Hematopoietic multipotent progenitor cell treated with erythropoietin and hydrocortisone succinate and interleukin-3 and kit ligand, for 4 days (in vitro differentiated cells): Measurements from ENCODE around the gene KRT71.
"Not testable (repeated sequence)": the region's sequence is repeated elsewhere in the genome, so short reads cannot be mapped to it uniquely, and the experiment has no call there.

Source experiments
- DNase-seq: peaks from one replicate; pipeline ENCODE4 v3.0.0-alpha.2; 2015

Gene KRT71

DNA sequence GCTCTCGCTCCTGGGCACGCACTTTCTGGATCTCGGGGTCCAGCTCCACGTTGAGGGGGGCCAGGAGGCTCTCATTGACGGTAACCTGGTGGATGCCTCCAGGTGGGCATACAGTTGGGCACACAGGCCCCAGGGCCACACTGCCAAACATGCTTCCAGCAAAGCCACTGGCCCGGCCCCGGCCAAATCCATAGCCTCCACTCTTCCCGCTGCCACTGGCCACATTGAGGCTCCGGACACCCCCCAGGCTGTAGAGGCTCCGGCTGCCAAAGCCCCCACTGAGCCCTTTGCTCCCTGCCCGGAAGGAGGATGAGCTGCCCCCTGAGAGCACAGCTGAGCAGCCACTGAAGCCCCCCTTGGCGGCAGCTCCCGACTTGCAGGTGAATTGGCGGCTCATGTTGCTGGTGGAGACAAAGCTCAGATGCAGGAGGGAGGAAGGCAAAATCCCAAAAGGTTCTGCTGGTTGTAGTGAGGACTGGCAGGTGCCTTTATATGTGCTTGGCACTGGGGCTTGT is at the start of gene KRT71:
Gene KRT71, minus strand, starts transcription at position 465 of the 515 bp plus-strand sequence. Its CDS starts 68 bp downstream, at position 397.
- no peak for DNase-seq

DNA sequence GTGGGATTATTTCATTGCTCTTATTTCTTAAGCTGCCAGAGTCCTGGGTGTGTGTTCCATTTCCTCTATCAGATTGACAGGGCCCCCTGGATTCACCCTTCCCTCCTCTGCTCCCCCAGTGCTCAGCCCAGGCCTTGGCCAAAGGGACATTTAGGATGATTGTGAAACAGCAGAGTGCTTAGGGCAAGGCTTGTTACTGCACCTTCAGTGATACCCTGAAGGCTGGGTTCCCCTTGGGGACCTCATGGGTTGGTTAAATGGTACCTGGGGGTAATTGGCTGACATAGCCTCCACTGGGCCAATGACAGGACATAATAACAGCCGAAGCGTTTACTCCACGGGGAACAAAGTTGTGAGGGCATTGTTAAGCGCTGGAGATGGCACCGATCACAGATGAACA is 49.6 kb upstream of the KRT71 start:
- DNase-seq, result no peak

- DNase-seq, result no peak
Measured at GRCh38 chr12:52601671-52602070, 48.7 kb upstream of the KRT71 start.

DNA sequence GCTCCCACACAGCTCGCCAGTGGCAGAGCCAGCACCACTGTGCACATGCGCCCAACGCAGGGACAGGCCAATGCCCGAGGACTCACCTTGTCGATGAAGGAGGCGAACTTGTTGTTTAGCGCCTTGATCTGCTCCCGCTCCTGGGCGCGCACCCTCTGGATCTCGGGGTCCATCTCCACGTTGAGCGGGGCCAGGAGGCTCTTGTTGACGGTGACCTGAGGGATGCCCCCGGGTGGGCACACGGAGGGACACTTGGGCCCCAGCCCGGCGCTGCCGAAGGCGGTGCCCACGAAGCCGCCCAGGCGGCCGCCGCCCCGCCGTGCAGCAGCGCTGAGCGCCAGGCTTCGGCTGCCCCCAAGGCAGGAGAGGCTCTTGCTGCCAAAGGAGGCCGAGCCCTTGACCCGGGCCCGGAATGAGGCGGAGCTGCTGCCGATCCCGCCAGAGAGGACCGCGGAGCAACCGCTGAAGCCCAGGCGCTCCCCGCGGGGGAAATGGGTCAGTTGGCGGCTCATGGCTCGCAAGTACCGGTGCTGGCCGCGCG is 48.1 kb upstream of the KRT71 start, which contains the start of gene KRT72:
Gene KRT72, minus strand, starts transcription at position 523 of the 541 bp plus-strand sequence. Its CDS starts 11 bp downstream, at position 512.
- peak; percentile 20 for DNase-seq

GRCh38 chr12:52600475-52600874 is 47.5 kb upstream of the KRT71 start:
- no peak for DNase-seq

- no peak for DNase-seq
Measured at GRCh38 chr12:52600071-52600470, 47.1 kb upstream of the KRT71 start.

DNA sequence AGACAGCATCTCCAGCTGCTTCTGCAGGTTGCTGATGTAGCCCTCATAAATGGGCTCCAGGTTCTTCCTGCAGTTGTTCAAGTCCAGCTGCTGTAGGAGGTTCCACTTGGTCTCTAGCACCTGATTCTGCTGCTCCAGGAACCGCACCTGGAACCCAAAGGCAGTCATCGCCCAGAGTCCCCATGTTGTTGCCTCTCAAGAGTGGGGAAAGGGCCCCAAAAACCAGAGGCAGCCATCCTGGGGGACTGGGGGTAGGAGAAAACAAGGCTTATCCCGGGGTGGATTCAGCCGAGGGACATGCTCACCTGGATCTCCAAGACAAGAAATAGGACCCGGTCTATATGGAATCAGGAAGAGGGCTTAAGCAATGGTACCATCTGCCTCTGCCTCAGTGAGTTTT is 46.0 kb upstream of the KRT71 start:
- DNase-seq, result no peak

DNA sequence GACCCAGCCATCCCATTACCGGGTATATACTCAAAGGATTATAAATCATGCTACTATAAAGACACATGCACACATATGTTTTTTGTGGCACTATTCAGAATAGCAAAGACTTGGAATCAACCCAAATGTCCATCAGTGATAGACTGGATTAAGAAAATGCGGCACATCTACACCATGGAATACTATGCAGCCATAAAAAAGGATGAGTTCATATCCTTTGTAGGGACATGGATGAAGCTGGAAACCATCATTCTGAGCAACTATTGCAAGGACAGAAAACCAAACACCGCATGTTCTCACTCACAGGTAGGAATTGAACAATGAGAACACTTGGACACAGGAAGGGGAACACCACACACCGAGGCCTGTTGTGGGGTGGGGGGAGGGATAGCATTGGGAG is 41.3 kb upstream of the KRT71 start:
- not testable (repeated sequence) for DNase-seq

DNA sequence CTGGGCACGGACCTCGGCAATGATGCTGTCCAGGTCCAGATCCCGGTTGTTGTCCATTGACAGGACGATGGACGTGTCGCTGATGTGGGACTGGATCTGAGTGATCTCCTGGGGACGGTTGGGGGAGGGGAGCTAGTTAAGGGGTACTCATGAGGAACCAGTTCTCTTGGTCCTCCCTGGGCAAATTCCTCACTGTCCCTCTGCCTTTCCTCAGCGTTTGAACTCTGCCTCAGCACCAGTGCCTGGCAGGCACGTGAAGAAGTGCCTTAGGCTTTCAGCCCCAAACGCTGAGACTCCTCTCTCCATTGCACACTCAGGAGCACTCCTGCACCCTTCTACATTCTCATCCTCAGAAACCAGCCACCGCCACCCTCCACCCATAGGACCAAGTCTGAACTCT is 38.6 kb upstream of the KRT71 start:
- DNase-seq, result no peak

GRCh38 chr12:52590021-52590420 is 37.1 kb upstream of the KRT71 start:
- DNase-seq, result no peak

- DNase-seq, result no peak
Measured at GRCh38 chr12:52587563-52587962, 34.6 kb upstream of the KRT71 start.

- DNase-seq, result peak; percentile 38
Measured at GRCh38 chr12:52585946-52586345, 33.0 kb upstream of the KRT71 start.

- no peak for DNase-seq
Measured at GRCh38 chr12:52585066-52585465, 32.1 kb upstream of the KRT71 start.

GRCh38 chr12:52584156-52584682 is 31.3 kb upstream of the KRT71 start:
- no peak for DNase-seq

DNA sequence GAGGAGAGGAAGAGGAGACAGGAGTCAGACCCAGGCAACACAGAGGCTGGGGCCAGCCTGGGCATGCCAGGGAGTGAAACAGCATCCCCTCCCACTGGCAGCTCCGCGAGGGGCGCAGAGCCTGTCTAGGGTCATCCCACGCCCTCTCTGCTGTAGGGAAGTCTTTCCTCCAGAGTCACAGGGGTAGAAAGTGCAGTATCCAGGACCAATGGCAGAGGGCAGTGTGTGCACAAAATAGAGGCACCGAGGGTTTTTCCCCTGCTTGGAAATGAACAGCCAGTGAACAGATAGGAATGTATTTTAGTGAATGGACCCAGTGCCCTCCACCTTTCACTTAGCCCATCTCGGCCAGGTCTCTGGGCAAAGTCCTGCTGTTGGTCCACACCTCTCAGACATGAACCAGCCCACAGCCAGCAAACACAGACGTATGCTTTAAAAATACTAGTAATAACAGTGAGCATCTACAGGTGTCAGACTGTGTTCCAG is 30.1 kb upstream of the KRT71 start:
- DNase-seq, result peak; percentile 86

- DNase-seq, result no peak
Measured at GRCh38 chr12:52582486-52582885, 29.5 kb upstream of the KRT71 start.

GRCh38 chr12:52581481-52581880 is 28.5 kb upstream of the KRT71 start:
- no peak for DNase-seq

- DNase-seq, result no peak
Measured at GRCh38 chr12:52581066-52581465, 28.1 kb upstream of the KRT71 start.

DNA sequence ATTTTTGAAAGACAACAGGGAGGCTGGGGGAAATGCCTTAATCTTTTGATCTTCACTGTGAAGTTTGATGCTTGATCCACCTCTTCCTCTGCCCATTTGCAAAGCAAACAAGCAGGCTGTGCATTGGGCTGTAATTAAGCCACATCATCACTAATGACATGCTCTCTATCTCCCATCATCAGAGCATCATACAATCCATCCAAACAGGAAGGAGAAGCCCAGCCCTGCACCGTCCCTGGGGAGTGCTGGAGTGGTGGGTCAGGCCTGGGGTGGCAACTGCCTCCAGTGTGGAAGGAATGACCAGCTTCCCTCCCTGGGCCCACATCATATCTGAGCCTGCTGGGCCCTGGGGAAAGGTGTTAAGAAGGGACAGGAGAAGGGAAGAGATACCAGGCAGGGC is 27.6 kb upstream of the KRT71 start:
- DNase-seq, result no peak

- DNase-seq, result no peak
Measured at GRCh38 chr12:52579468-52580465, 26.8 kb upstream of the KRT71 start.

- DNase-seq, result no peak
Measured at GRCh38 chr12:52578469-52578868, 25.5 kb upstream of the KRT71 start.

GRCh38 chr12:52577316-52577715 is 24.4 kb upstream of the KRT71 start:
- DNase-seq, result no peak

GRCh38 chr12:52575948-52576347 is 23.0 kb upstream of the KRT71 start:
- DNase-seq, result no peak

GRCh38 chr12:52575256-52575655 is 22.3 kb upstream of the KRT71 start:
- DNase-seq, result no peak
